Stimulated activated CD8-positive, alpha-beta memory T cell treated with anti-CD3 and anti-CD28 coated beads, Interleukin-7, amount 100 ng/mL, for 1 hour (primary cell): ENCODE data around the gene TSPAN6.

Experiments used
- DNase-seq, 2 donors: peaks; one replicate each; pipeline ENCODE4 v3.0.0-alpha.2; 2020; ENCODE audit warnings: low read depth in 2 of 2

The TSPAN6 gene

DNA sequence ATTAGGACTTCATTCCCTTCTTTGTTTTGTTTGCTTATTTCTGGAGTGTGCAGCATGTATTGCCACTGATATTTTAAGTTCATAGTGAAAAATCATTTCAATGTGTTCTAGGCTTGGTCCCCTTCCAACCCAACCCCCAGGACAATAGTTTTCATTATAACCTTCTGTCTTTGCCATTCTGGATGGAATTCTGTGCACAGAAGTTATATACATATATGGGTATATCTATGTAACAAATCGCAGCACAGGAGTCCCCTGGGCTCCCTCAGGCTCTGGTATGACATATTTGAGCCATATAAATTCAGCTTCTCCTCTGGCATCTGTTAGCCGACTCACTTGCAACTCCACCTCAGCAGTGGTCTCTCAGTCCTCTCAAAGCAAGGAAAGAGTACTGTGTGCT is 52.0 kb downstream of the TSPAN6 start, which contains the start of gene TNMD:
Gene TNMD (plus strand): TSS at position 326 of the 400 bp plus-strand sequence. CDS start 83 bp downstream, outside the sequence.
- DNase-seq, result no peak
